Suprapubic skin (tissue), 4 donors: ENCODE measurements around the gene KDM4B. TPM values are rescaled to one million over a fixed set of nuclear protein-coding genes. Genes with fewer than 3 reads are reported as not detected.
A peak's percentile ranks its signal among the peaks of the same experiment; 100 is the strongest.

Experiments used
- DNase-seq, 2 donors: peaks; one replicate each; pipeline ENCODE4 v3.0.0-alpha.2; 2019; ENCODE audit warnings: low spot score in 2 of 2
- H3K27ac ChIP-seq: fragments of 200-600 bp; sonication (generic); one replicate; pipeline ENCODE4 v1.5.1; 2019
- H3K27me3 ChIP-seq: fragments of 200-600 bp; sonication (generic); one replicate; pipeline ENCODE4 v1.5.1; 2019
- H3K36me3 ChIP-seq: fragments of 200-600 bp; sonication (generic); one replicate; pipeline ENCODE4 v1.5.1; 2019
- H3K4me1 ChIP-seq: fragments of 200-600 bp; sonication (generic); one replicate; pipeline ENCODE4 v1.5.1; 2019
- H3K4me3 ChIP-seq: fragments of 200-600 bp; sonication (generic); one replicate; pipeline ENCODE4 v1.5.1; 2019; ENCODE audit warnings: mild to moderate bottlenecking
- H3K9me3 ChIP-seq: fragments of 200-600 bp; sonication (generic); one replicate; pipeline ENCODE4 v1.5.1; 2019
- EP300 ChIP-seq: sonication (generic); formaldehyde crosslinking; IDR thresholded peaks from one replicate; pipeline ENCODE4 v1.6.1; 2017; ENCODE audit warnings: antibody characterized with exemption
- POLR2A ChIP-seq, 2 donors: fragments of 450-650 bp; IDR thresholded peaks; one replicate each; pipeline ENCODE4 v1.6.1; 2017; ENCODE audit warnings: antibody characterized with exemption in 2 of 2, mild to moderate bottlenecking in 2 of 2, moderate library complexity in 2 of 2
- POLR2AphosphoS5 ChIP-seq, 3 donors: sonication (generic); formaldehyde crosslinking; IDR thresholded peaks; one replicate each; pipeline ENCODE4 v1.6.1; 2017; ENCODE audit warnings: antibody characterized with exemption in 3 of 3
- WGBS: methylation state at CpG from one replicate; pipeline ENCODE4 v1.1.5; 2018; 5-methylcytosine and 5-hydroxymethylcytosine counted together
- total RNA-seq, 4 donors: library from RNA; depleted of rRNA; stranded (reverse); fragments of >200 nt; gene quantifications; one replicate each; pipeline ENCODE4 v1.1.0, GENCODE V29; 2016
- TF ChIP-seq, protein P1 (sequence below), 2 donors: fragments of 200-600 bp in 1 of 2; fragments of 450-650 bp in 1 of 2; sonication (generic) in 1 of 2; IDR thresholded peaks; one replicate each; pipeline ENCODE4 v1.5.1; 2016 to 2019; ENCODE audit warnings: antibody characterized with exemption in 2 of 2, mild to moderate bottlenecking in 1 of 2, moderate library complexity in 1 of 2

KDM4B gene
- total RNA-seq, 4 donors from 2014 or later = 34.2 to 82.7 (median 48.7) TPM

DNA sequence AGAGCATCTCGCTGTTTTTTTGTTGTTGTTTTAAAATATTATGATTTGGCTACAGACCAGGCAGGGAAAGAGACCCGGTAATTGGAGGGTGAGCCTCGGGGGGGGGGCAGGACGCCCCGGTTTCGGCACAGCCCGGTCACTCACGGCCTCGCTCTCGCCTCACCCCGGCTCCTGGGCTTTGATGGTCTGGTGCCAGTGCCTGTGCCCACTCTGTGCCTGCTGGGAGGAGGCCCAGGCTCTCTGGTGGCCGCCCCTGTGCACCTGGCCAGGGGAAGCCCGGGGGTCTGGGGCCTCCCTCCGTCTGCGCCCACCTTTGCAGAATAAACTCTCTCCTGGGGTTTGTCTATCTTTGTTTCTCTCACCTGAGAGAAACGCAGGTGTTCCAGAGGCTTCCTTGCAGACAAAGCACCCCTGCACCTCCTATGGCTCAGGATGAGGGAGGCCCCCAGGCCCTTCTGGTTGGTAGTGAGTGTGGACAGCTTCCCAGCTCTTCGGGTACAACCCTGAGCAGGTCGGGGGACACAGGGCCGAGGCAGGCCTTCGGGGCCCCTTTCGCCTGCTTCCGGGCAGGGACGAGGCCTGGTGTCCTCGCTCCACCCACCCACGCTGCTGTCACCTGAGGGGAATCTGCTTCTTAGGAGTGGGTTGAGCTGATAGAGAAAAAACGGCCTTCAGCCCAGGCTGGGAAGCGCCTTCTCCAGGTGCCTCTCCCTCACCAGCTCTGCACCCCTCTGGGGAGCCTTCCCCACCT lies 183.3 kb downstream of the KDM4B start:
- Histone ChIP-seq H3K36me3 (peaks cover 27% of the 10 kb centered on the region), H3K4me3 (no peak overlapping the region), H3K27me3 (no peaks in the 10 kb centered on the region), H3K9me3 (no peaks in the 10 kb centered on the region), H3K4me1 (peaks cover 30% of the 10 kb centered on the region), H3K27ac (no peak overlapping the region)
- peak; percentile 57 to 62 for DNase-seq
- 86% methylated on average over 18 of the region's 27 CpGs for WGBS
- TF ChIP-seq EP300 = no peak
- TF ChIP-seq POLR2AphosphoS5 (IDR thresholded peaks at IDR 0.05) = no peak
- TF ChIP-seq POLR2A (IDR thresholded peaks at IDR 0.05) = no peak
- TF ChIP-seq, protein P1, sequence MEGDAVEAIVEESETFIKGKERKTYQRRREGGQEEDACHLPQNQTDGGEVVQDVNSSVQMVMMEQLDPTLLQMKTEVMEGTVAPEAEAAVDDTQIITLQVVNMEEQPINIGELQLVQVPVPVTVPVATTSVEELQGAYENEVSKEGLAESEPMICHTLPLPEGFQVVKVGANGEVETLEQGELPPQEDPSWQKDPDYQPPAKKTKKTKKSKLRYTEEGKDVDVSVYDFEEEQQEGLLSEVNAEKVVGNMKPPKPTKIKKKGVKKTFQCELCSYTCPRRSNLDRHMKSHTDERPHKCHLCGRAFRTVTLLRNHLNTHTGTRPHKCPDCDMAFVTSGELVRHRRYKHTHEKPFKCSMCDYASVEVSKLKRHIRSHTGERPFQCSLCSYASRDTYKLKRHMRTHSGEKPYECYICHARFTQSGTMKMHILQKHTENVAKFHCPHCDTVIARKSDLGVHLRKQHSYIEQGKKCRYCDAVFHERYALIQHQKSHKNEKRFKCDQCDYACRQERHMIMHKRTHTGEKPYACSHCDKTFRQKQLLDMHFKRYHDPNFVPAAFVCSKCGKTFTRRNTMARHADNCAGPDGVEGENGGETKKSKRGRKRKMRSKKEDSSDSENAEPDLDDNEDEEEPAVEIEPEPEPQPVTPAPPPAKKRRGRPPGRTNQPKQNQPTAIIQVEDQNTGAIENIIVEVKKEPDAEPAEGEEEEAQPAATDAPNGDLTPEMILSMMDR (IDR thresholded peaks at IDR 0.05) = no peak

DNA sequence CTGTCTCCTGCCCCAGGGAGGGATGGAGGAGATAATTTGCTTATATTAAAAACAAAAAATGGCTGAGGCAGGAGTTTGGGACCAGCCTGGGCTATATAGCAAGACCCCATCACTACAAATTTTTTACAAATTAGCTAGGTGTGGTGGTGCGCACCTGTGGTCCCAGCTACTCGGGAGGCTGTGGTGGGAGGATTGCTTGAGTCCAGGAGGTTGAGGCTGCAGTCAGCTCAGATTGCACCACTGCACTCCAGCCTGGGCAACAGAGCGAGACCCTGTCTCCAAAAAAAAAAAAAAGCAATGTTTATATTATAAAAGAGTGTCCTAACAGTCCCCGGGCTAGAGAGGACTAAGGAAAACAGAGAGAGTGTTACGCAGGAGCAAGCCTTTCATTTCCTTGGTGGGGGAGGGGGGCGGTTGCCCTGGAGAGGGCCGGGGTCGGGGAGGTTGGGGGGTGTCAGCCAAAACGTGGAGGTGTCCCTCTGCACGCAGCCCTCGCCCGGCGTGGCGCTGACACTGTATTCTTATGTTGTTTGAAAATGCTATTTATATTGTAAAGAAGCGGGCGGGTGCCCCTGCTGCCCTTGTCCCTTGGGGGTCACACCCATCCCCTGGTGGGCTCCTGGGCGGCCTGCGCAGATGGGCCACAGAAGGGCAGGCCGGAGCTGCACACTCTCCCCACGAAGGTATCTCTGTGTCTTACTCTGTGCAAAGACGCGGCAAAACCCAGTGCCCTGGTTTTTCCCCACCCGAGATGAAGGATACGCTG lies 184.0 kb downstream of the KDM4B start:
- no peak overlapping the region for H3K27ac ChIP-seq
- no peak for TF ChIP-seq EP300
- TF ChIP-seq POLR2AphosphoS5 (IDR thresholded peaks at IDR 0.05) = no peak
- no peak for TF ChIP-seq POLR2A (IDR thresholded peaks at IDR 0.05)
- TF ChIP-seq, protein P1 (IDR thresholded peaks at IDR 0.05) = no peak
- H3K36me3 ChIP-seq = peaks cover 25% of the 10 kb centered on the region
- H3K9me3 ChIP-seq = no peaks in the 10 kb centered on the region
- DNase-seq = peak in 1 of 2 donors; percentile 74
- peaks cover 25% of the 10 kb centered on the region for H3K4me1 ChIP-seq
- H3K27me3 ChIP-seq = no peaks in the 10 kb centered on the region
- no peak overlapping the region for H3K4me3 ChIP-seq
- 91% methylated on average over 24 of the region's 24 CpGs for WGBS

DNA sequence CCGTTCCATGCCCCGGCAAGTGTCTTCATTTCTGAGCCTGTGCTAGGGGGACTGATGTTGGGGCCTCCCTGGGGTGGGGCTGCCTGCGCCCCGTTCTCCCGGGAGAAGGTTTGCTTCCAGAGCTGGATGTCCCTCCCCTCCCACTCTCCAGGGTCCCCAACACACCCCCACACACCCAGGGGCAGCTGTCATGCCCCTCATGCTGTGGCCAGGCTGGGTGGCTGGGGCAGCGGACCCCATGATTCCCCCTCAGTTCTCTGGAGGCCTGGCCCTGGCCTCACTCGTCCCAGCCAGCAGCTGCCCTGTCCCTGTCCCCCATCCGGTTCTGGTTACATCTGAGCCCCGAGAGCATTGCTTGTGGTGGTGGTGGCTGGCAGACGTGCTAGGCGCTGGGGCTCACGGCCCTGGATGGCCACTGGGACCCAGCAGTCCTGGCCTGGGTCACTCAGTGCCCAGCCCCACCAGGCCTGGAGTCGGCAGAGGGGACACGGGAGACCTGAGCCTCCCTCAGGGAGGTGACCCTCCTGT lies 184.8 kb downstream of the KDM4B start:
- Histone ChIP-seq H3K27ac (no peak overlapping the region), H3K4me1 (peaks cover 17% of the 10 kb centered on the region), H3K36me3 (peaks cover 24% of the 10 kb centered on the region), H3K4me3 (no peak overlapping the region), H3K27me3 (no peaks in the 10 kb centered on the region), H3K9me3 (no peaks in the 10 kb centered on the region)
- WGBS = 87% methylated on average over 2 of the region's 14 CpGs
- peak in 1 of 2 donors; percentile 65 for DNase-seq
- no peak for TF ChIP-seq EP300

DNA sequence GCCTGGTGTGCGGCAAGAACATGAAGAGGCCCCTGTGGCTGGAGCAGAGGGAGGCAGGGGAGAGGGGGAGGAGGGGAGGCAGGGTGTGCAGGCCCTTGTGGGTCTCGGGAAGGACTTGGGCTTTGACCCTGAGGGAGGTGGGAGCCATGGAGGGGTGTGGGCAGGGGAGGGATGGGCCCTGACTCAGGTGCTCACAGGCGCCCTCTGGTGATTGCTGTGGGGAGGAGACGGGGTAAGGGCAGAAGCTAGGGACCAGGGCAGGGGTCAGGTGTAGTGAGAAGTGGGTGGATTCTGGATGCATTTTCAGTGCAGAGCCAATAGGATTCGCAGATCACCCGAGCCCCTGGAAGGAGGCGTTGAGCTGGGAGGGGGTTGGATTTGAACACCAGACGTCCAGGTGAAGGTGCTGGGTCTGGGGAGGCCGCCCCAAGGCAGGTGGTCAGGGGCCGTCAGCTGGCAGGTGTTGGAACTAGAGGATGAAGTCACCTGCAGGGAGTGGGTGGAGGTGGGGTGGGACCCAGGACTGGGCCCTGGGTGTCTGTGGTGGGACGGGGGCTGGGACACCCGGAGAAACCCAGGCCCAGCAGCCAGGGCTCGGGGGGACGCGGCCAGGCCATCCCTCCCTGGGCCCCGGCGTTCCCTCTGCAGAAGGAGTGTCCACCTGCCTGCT lies 185.4 kb downstream of the KDM4B start:
- peaks cover 11% of the 10 kb centered on the region for H3K4me1 ChIP-seq
- H3K4me3 ChIP-seq = no peak overlapping the region
- no peak for TF ChIP-seq POLR2AphosphoS5 (IDR thresholded peaks at IDR 0.05)
- TF ChIP-seq, protein P1 (IDR thresholded peaks at IDR 0.05) = peak in 1 of 2 donors; percentile 45
- peaks cover 20% of the 10 kb centered on the region for H3K36me3 ChIP-seq
- H3K27ac ChIP-seq = no peak overlapping the region
- 66% methylated on average over 10 of the region's 17 CpGs for WGBS
- H3K9me3 ChIP-seq = no peaks in the 10 kb centered on the region
- peak in 1 of 2 donors; percentile 77 for DNase-seq
- no peaks in the 10 kb centered on the region for H3K27me3 ChIP-seq

DNA sequence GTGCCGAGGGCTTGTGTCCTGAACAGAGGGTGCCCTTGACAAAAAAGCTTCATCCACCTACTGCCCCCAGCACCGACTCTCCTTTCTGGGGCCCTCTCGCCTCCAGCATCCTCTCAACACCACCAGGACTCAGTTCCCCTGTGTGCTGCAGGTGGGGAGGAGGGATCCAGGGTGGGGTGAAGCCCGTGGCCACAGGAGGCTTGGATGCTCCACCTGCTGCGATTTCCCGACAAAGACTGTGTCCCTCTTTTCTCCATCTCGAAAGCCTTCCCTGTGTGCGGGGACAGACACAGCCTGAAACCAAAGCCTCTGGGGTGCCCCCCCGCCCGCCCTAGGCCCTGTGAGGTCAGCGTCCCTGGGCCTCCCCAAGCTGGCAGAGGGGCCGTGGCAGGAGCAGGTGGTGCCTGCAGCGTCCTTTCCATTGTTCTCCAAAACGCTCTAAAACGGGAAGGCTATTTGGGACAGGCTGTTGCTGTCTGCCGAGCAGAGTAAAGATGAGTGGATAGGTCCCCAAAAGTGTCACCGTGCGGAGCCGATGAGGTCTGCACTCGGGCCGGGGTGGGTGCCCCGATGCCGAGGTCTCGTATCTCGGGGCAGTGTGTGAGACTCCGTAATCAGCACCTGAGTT lies 186.0 kb downstream of the KDM4B start:
- no peak for TF ChIP-seq POLR2AphosphoS5 (IDR thresholded peaks at IDR 0.05)
- TF ChIP-seq, protein P1 (IDR thresholded peaks at IDR 0.05) = no peak
- TF ChIP-seq EP300 = no peak
- TF ChIP-seq POLR2A (IDR thresholded peaks at IDR 0.05) = no peak
- Histone ChIP-seq H3K27me3 (no peaks in the 10 kb centered on the region), H3K27ac (no peak overlapping the region), H3K4me3 (no peak overlapping the region), H3K36me3 (peaks cover 20% of the 10 kb centered on the region), H3K9me3 (no peaks in the 10 kb centered on the region), H3K4me1 (peaks cover 9% of the 10 kb centered on the region)
- DNase-seq = peak in 1 of 2 donors; percentile 73
- 90% methylated on average over 20 of the region's 26 CpGs for WGBS
